ENCODE data around the gene SEZ6L2.

The SEZ6L2 gene

DNA sequence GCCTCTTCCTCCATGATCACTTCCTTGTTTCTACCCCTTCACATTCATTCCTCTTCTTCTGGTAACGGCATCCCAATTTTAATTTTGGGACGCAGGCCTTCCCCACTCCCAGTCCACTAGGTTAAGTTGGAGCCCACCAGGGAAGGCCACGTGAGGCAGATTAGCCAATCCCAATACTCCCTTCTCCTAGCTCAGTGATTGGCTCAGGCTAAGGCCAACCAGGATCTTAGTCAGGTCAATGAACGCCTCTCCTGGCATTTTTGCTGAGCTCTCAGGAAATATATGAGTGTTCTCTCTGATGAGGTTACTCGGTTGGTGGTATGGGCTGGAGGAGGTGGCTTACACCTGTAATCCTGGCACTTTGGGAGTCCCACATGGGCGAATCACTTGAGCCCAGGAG lies 15.4 kb downstream of the SEZ6L2 start:
- Histone ChIP-seq H2BK15ac (replicated peaks; ENCODE audit: low read depth) (no peak overlapping the region), H2AK5ac (ENCODE audit: low read length) (no peak overlapping the region), H3K23ac (ENCODE audit: low read length) (no peak overlapping the region), H3K4ac (ENCODE audit: low read depth, low read length) (no peak overlapping the region), H3K4me1 (ENCODE audit: control insufficient read depth, low read depth, low read length) (no peaks in the 10 kb centered on the region), H2BK5ac (ENCODE audit: low read length) (no peak overlapping the region), H3K9ac (ENCODE audit: low read length) (no peak overlapping the region), H3K36me3 (ENCODE audit: control insufficient read depth, insufficient read depth, low read length) (peaks cover 2% of the 10 kb centered on the region), H3K79me1 (ENCODE audit: low read length) (no peaks in the 10 kb centered on the region), H3K79me2 (ENCODE audit: control insufficient read depth, insufficient read depth, low read length) (no peaks in the 10 kb centered on the region), H2BK120ac (ENCODE audit: low read depth, low read length) (no peak overlapping the region), H4K8ac (ENCODE audit: low read depth, low read length) (no peak overlapping the region), H3K27me3 (ENCODE audit: insufficient read depth, low read length, poor library complexity) (no peaks in the 10 kb centered on the region), H3K56ac (ENCODE audit: low read length) (no peak overlapping the region), H3K4me2 (ENCODE audit: low read length) (no peak overlapping the region), H3K27ac (ENCODE audit: low read depth, low read length) (no peak overlapping the region), H4K5ac (ENCODE audit: low read length) (no peak overlapping the region), H3K4me3 (ENCODE audit: low read length) (no peak overlapping the region), H3K18ac (ENCODE audit: low read length) (no peak overlapping the region)
- WGBS (ENCODE audit: extremely low coverage, insufficient coverage, low lambda C conversion rate) = no CpG with 5 or more reads among the region's 6 CpGs
- DNase-seq = no peak

GRCh38 chr16:29881050-29881449 lies 18.3 kb downstream of the SEZ6L2 start:
- peaks cover 2% of the 10 kb centered on the region for H3K36me3 ChIP-seq (ENCODE audit: control insufficient read depth, insufficient read depth, low read length)
- no peak overlapping the region for H4K8ac ChIP-seq (ENCODE audit: low read depth, low read length)
- no peak overlapping the region for H3K18ac ChIP-seq (ENCODE audit: low read length)
- no peak overlapping the region for H3K4ac ChIP-seq (ENCODE audit: low read depth, low read length)
- no peak overlapping the region for H2BK15ac ChIP-seq (replicated peaks; ENCODE audit: low read depth)
- no peak overlapping the region for H2BK120ac ChIP-seq (ENCODE audit: low read depth, low read length)
- H2AK5ac ChIP-seq (ENCODE audit: low read length) = no peak overlapping the region
- H3K56ac ChIP-seq (ENCODE audit: low read length) = no peak overlapping the region
- WGBS (ENCODE audit: extremely low coverage, insufficient coverage, low lambda C conversion rate) = no CpG with 5 or more reads among the region's 3 CpGs
- no peaks in the 10 kb centered on the region for H3K27me3 ChIP-seq (ENCODE audit: insufficient read depth, low read length, poor library complexity)
- H3K79me2 ChIP-seq (ENCODE audit: control insufficient read depth, insufficient read depth, low read length) = no peaks in the 10 kb centered on the region
- H3K27ac ChIP-seq (ENCODE audit: low read depth, low read length) = no peak overlapping the region
- H3K79me1 ChIP-seq (ENCODE audit: low read length) = no peaks in the 10 kb centered on the region
- no peaks in the 10 kb centered on the region for H3K4me1 ChIP-seq (ENCODE audit: control insufficient read depth, low read depth, low read length)
- H3K9ac ChIP-seq (ENCODE audit: low read length) = no peak overlapping the region
- no peak for DNase-seq
- no peak overlapping the region for H2BK5ac ChIP-seq (ENCODE audit: low read length)
- H4K5ac ChIP-seq (ENCODE audit: low read length) = no peak overlapping the region
- H3K23ac ChIP-seq (ENCODE audit: low read length) = no peak overlapping the region
- no peak overlapping the region for H3K4me3 ChIP-seq (ENCODE audit: low read length)
- no peak overlapping the region for H3K4me2 ChIP-seq (ENCODE audit: low read length)

- Histone ChIP-seq H3K27ac (ENCODE audit: low read depth, low read length) (no peak overlapping the region), H2BK5ac (ENCODE audit: low read length) (no peak overlapping the region), H3K79me1 (ENCODE audit: low read length) (no peaks in the 10 kb centered on the region), H3K23ac (ENCODE audit: low read length) (no peak overlapping the region), H3K4me2 (ENCODE audit: low read length) (no peak overlapping the region), H2AK5ac (ENCODE audit: low read length) (no peak overlapping the region), H3K36me3 (ENCODE audit: control insufficient read depth, insufficient read depth, low read length) (no peaks in the 10 kb centered on the region), H3K18ac (ENCODE audit: low read length) (no peak overlapping the region), H3K56ac (ENCODE audit: low read length) (no peak overlapping the region), H3K27me3 (ENCODE audit: insufficient read depth, low read length, poor library complexity) (no peaks in the 10 kb centered on the region), H3K9ac (ENCODE audit: low read length) (no peak overlapping the region), H3K4me1 (ENCODE audit: control insufficient read depth, low read depth, low read length) (no peaks in the 10 kb centered on the region), H4K5ac (ENCODE audit: low read length) (no peak overlapping the region), H2BK15ac (replicated peaks; ENCODE audit: low read depth) (no peak overlapping the region), H4K8ac (ENCODE audit: low read depth, low read length) (no peak overlapping the region), H3K79me2 (ENCODE audit: control insufficient read depth, insufficient read depth, low read length) (no peaks in the 10 kb centered on the region), H3K4me3 (ENCODE audit: low read length) (no peak overlapping the region), H3K4ac (ENCODE audit: low read depth, low read length) (no peak overlapping the region), H2BK120ac (ENCODE audit: low read depth, low read length) (no peak overlapping the region)
- WGBS (ENCODE audit: extremely low coverage, insufficient coverage, low lambda C conversion rate) = no CpG with 5 or more reads among the region's 14 CpGs
- no peak for DNase-seq
Measured at GRCh38 chr16:29878172-29878571, 21.2 kb downstream of the SEZ6L2 start.

GRCh38 chr16:29877266-29877961 lies 21.9 kb downstream of the SEZ6L2 start:
- Histone ChIP-seq H2BK15ac (replicated peaks; ENCODE audit: low read depth) (no peak overlapping the region), H2BK5ac (ENCODE audit: low read length) (no peak overlapping the region), H3K27me3 (ENCODE audit: insufficient read depth, low read length, poor library complexity) (no peaks in the 10 kb centered on the region), H3K4me1 (ENCODE audit: control insufficient read depth, low read depth, low read length) (no peaks in the 10 kb centered on the region), H3K4me2 (ENCODE audit: low read length) (peak overlapping the region; percentile 97), H2BK120ac (ENCODE audit: low read depth, low read length) (no peak overlapping the region), H3K79me2 (ENCODE audit: control insufficient read depth, insufficient read depth, low read length) (no peaks in the 10 kb centered on the region), H3K79me1 (ENCODE audit: low read length) (no peaks in the 10 kb centered on the region), H3K18ac (ENCODE audit: low read length) (no peak overlapping the region), H3K4me3 (ENCODE audit: low read length) (no peak overlapping the region), H2AK5ac (ENCODE audit: low read length) (no peak overlapping the region), H3K36me3 (ENCODE audit: control insufficient read depth, insufficient read depth, low read length) (no peaks in the 10 kb centered on the region), H3K56ac (ENCODE audit: low read length) (peak overlapping the region; percentile 88), H3K27ac (ENCODE audit: low read depth, low read length) (no peak overlapping the region), H3K9ac (ENCODE audit: low read length) (peak overlapping the region; percentile 69), H4K8ac (ENCODE audit: low read depth, low read length) (no peak overlapping the region), H3K23ac (ENCODE audit: low read length) (no peak overlapping the region), H4K5ac (ENCODE audit: low read length) (no peak overlapping the region), H3K4ac (ENCODE audit: low read depth, low read length) (no peak overlapping the region)
- peak; percentile 99 for DNase-seq
- WGBS (ENCODE audit: extremely low coverage, insufficient coverage, low lambda C conversion rate) = no CpG with 5 or more reads among the region's 28 CpGs

GRCh38 chr16:29876594-29877249 lies 22.6 kb downstream of the SEZ6L2 start:
- no peak overlapping the region for H3K4ac ChIP-seq (ENCODE audit: low read depth, low read length)
- H3K27me3 ChIP-seq (ENCODE audit: insufficient read depth, low read length, poor library complexity) = no peaks in the 10 kb centered on the region
- H3K79me2 ChIP-seq (ENCODE audit: control insufficient read depth, insufficient read depth, low read length) = no peaks in the 10 kb centered on the region
- no peaks in the 10 kb centered on the region for H3K79me1 ChIP-seq (ENCODE audit: low read length)
- H3K23ac ChIP-seq (ENCODE audit: low read length) = peak overlapping the region; percentile 97
- no peak overlapping the region for H2BK120ac ChIP-seq (ENCODE audit: low read depth, low read length)
- no peaks in the 10 kb centered on the region for H3K36me3 ChIP-seq (ENCODE audit: control insufficient read depth, insufficient read depth, low read length)
- no CpG with 5 or more reads among the region's 45 CpGs for WGBS (ENCODE audit: extremely low coverage, insufficient coverage, low lambda C conversion rate)
- H2BK15ac ChIP-seq (replicated peaks; ENCODE audit: low read depth) = no peak overlapping the region
- DNase-seq = peak; percentile 39
- no peak overlapping the region for H4K8ac ChIP-seq (ENCODE audit: low read depth, low read length)
- H3K27ac ChIP-seq (ENCODE audit: low read depth, low read length) = no peak overlapping the region
- no peak overlapping the region for H2AK5ac ChIP-seq (ENCODE audit: low read length)
- peak overlapping the region; percentile 35 for H3K4me3 ChIP-seq (ENCODE audit: low read length)
- H2BK5ac ChIP-seq (ENCODE audit: low read length) = no peak overlapping the region
- peak overlapping the region; percentile 69 for H3K9ac ChIP-seq (ENCODE audit: low read length)
- H3K18ac ChIP-seq (ENCODE audit: low read length) = no peak overlapping the region
- H3K4me2 ChIP-seq (ENCODE audit: low read length) = peak overlapping the region; percentile 97
- H4K5ac ChIP-seq (ENCODE audit: low read length) = no peak overlapping the region
- no peaks in the 10 kb centered on the region for H3K4me1 ChIP-seq (ENCODE audit: control insufficient read depth, low read depth, low read length)
- H3K56ac ChIP-seq (ENCODE audit: low read length) = peak overlapping the region; percentile 88
